K562 (cell line): Measurements from ENCODE around the gene PTPN12. TPM values are rescaled to one million over a fixed set of nuclear protein-coding genes. Genes with fewer than 3 reads are reported as not detected.

Source experiments
- HBP1 ChIP-seq: fragments of 450-650 bp; formaldehyde crosslinking; IDR thresholded peaks from 2 replicates; pipeline ENCODE4 v1.4.0; 2022; ENCODE audit warnings: missing genetic modification characterization
- PCBP2 ChIP-seq: fragments of 200-400 bp; formaldehyde crosslinking; IDR thresholded peaks from 2 replicates; pipeline ENCODE4 v1.6.1; 2018; ENCODE audit warnings: low read length, low read depth, mild to moderate bottlenecking, moderate library complexity; ENCODE audit not compliant: poor library complexity, severe bottlenecking
- PRDM10 ChIP-seq: fragments of 450-650 bp; IDR thresholded peaks from 2 replicates; pipeline ENCODE4 v1.6.1; 2018; ENCODE audit not compliant: partially characterized antibody
- RBM15 ChIP-seq: fragments of 200-400 bp; formaldehyde crosslinking; IDR thresholded peaks from 2 replicates; pipeline ENCODE4 v1.6.1; 2018; ENCODE audit warnings: mild to moderate bottlenecking, low read length, moderate library complexity; ENCODE audit not compliant: insufficient read depth
- RBM22 ChIP-seq: fragments of 200-400 bp; formaldehyde crosslinking; IDR thresholded peaks from 2 replicates; pipeline ENCODE4 v1.6.1; 2018; ENCODE audit warnings: low read length, low read depth; ENCODE audit not compliant: poor library complexity, severe bottlenecking
- SNAPC5 ChIP-seq: fragments of 250-450 bp; sonication (Bioruptor Pico); IDR thresholded peaks from 2 replicates; pipeline ENCODE4 v1.8.0; 2021; ENCODE audit warnings: moderate library complexity, mild to moderate bottlenecking, inconsistent platforms
- THRAP3 ChIP-seq: fragments of 450-650 bp; IDR thresholded peaks from 2 replicates; pipeline ENCODE4 v1.6.1; 2016; ENCODE audit warnings: mild to moderate bottlenecking, inconsistent platforms, borderline replicate concordance
- ZNF121 ChIP-seq: sonication (generic); formaldehyde crosslinking; conservative IDR thresholded peaks from 2 replicates; pipeline ENCODE4 v1.8.0; 2022; ENCODE audit warnings: missing genetic modification reagents
- polyA plus RNA-seq, 8 experiments: library from polyadenylated mRNA; depleted of rRNA in 4 of 8; stranded (reverse) in 5 of 8; unstranded in 3 of 8; fragments of >200 nt; fragmentation: Nextera tagmentation in 2 of 8; fragmentation: Illumina TruSeq in 1 of 8; extraction: Ambion mirVana in 2 of 8; extraction: Trizol in 1 of 8; gene quantifications; 2 replicates each; pipeline versions ENCODE4 v1.2.1 to v1.2.3, GENCODE V29; 2011 to 2014; ENCODE audit warnings: inconsistent platforms in 1 of 8, missing spikeins in 1 of 8
- total RNA-seq, 7 experiments: library from RNA; depleted of rRNA in 6 of 7; stranded (reverse); fragments of >200 nt in 6 of 7; fragmentation: Illumina TruSeq in 2 of 7; extraction: Trizol in 2 of 7; gene quantifications; 2 replicates each; pipeline versions ENCODE4 v1.2.1 to v1.2.3, GENCODE V29; 2011 to 2021; ENCODE audit warnings: low replicate concordance in 1 of 7
- TF ChIP-seq, protein P1 (sequence below): fragments of 450-650 bp; IDR thresholded peaks from 2 replicates; pipeline ENCODE4 v1.6.1; 2016; ENCODE audit warnings: low read depth

PTPN12 gene
- total and polyA plus RNA-seq, 9 of the 15 experiments (the other 6 are each of a cell fraction or from before 2014, with no cell fraction given): 15.3 to 79.8 (median 26.6) TPM

DNA sequence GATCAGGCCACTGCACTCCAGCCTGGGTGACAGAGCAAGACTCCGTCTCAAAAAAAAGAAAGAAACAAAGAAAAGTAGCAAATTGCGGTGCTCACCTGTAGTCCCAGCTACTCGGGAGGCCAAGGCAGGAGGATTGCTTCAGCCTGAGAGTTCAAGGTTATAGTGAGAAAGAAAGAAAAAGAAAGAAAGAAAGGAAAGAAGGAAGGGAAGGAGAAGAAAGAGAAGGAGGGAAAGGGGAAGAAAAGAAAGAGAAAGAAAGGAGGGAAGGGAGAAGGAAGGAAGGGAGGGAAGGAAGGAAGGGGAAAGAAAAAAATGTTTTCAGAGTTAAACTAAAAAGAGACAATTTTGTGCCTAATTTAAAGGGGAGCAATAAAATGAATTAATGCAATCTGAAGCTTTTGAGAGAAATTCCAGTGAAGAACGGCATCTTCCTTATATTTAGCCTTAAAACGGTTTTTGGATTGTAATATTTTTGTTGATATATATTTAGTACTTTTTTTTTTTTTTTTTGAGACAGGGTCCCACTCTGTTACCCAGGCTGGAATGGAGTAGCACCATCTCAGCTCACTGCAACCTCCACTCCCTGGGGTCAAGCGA is 111.7 kb downstream of the PTPN12 start (continued):
- TF ChIP-seq RBM15 (no peak), HBP1 (CRISPR knock-in tag) (peak; percentile 78), PRDM10 (no peak), SNAPC5 (CRISPR knock-in tag) (no peak), THRAP3 (0 out of 2 replicates have a peak, but pooled peaks have one; percentile 75), PCBP2 (peak; percentile 77), ZNF121 (no peak), RBM22 (no peak)
- TF ChIP-seq, protein P1, sequence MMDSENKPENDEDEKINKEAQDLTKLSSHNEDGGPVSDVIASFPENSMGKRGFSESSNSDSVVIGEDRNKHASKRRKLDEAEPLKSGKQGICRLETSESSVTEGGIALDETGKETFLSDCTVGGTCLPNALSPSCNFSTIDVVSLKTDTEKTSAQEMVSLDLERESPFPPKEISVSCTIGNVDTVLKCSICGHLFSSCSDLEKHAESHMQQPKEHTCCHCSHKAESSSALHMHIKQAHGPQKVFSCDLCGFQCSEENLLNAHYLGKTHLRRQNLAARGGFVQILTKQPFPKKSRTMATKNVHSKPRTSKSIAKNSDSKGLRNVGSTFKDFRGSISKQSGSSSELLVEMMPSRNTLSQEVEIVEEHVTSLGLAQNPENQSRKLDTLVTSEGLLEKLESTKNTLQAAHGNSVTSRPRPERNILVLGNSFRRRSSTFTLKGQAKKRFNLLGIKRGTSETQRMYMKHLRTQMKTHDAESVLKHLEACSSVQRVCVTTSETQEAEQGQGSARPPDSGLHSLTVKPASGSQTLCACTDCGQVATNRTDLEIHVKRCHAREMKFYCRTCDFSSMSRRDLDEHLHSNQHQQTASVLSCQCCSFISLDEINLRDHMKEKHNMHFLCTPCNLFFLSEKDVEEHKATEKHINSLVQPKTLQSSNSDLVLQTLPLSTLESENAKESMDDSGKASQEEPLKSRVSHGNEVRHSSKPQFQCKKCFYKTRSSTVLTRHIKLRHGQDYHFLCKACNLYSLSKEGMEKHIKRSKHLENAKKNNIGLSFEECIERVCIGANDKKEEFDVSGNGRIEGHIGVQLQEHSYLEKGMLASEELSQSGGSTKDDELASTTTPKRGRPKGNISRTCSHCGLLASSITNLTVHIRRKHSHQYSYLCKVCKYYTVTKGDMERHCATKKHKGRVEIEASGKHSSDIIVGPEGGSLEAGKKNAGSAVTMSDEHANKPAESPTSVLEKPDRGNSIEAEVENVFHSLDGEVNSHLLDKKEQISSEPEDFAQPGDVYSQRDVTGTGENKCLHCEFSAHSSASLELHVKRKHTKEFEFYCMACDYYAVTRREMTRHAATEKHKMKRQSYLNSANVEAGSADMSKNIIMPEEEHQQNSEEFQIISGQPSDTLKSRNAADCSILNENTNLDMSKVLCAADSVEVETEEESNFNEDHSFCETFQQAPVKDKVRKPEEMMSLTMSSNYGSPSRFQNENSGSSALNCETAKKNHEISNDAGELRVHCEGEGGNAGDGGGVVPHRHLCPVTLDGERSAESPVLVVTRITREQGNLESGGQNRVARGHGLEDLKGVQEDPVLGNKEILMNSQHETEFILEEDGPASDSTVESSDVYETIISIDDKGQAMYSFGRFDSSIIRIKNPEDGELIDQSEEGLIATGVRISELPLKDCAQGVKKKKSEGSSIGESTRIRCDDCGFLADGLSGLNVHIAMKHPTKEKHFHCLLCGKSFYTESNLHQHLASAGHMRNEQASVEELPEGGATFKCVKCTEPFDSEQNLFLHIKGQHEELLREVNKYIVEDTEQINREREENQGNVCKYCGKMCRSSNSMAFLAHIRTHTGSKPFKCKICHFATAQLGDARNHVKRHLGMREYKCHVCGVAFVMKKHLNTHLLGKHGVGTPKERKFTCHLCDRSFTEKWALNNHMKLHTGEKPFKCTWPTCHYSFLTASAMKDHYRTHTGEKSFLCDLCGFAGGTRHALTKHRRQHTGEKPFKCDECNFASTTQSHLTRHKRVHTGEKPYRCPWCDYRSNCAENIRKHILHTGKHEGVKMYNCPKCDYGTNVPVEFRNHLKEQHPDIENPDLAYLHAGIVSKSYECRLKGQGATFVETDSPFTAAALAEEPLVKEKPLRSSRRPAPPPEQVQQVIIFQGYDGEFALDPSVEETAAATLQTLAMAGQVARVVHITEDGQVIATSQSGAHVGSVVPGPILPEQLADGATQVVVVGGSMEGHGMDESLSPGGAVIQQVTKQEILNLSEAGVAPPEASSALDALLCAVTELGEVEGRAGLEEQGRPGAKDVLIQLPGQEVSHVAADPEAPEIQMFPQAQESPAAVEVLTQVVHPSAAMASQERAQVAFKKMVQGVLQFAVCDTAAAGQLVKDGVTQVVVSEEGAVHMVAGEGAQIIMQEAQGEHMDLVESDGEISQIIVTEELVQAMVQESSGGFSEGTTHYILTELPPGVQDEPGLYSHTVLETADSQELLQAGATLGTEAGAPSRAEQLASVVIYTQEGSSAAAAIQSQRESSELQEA: no peak
- TF ChIP-seq, all 486 proteins: peak for 11
